ENCODE results near the gene NAGS. TPM values are rescaled to one million over a fixed set of nuclear protein-coding genes. Genes with fewer than 3 reads are reported as not detected.

The NAGS gene
- total and polyA plus RNA-seq, 2 experiments from 2014 or later: 14.0 to 14.4 TPM

GRCh38 chr17:44024271-44024663 is 19.8 kb downstream of the NAGS start:
- Histone ChIP-seq H3K9me2 (replicated peaks; ENCODE audit: insufficient read depth) (no peaks in the 10 kb centered on the region), H2AFZ (no peak overlapping the region), H3K79me2 (no peaks in the 10 kb centered on the region), H3K9me3 (ENCODE audit: low read depth) (no peaks in the 10 kb centered on the region), H3K4me2 (no peak overlapping the region), H3K4me3 (no peak overlapping the region), H3K4me1 (ENCODE audit: insufficient read depth) (no peaks in the 10 kb centered on the region), H3K27me3 (no peaks in the 10 kb centered on the region), H3K36me3 (replicated peaks; ENCODE audit: insufficient read depth, low read depth) (no peaks in the 10 kb centered on the region), H3K27ac (no peak overlapping the region), H4K20me1 (ENCODE audit: insufficient read depth, poor library complexity, severe bottlenecking) (no peaks in the 10 kb centered on the region)
- DNase-seq (ENCODE audit: low spot score): no peak
- TF ChIP-seq CTCF (IDR thresholded peaks at IDR 0.05; ENCODE audit: poor library complexity) (no peak), EZH2phosphoT487 (IDR thresholded peaks at IDR 0.05; ENCODE audit: low read depth, severe bottlenecking, unreplicated experiment) (no peak), EZH2 (IDR thresholded peaks at IDR 0.05; ENCODE audit: borderline replicate concordance) (no peak)
- 81% methylated on average over 6 of the region's 6 CpGs for WGBS (ENCODE audit: low lambda C conversion rate, missing lambda C conversion rate)

GRCh38 chr17:44024853-44025252 is 20.4 kb downstream of the NAGS start:
- TF ChIP-seq CTCF (IDR thresholded peaks at IDR 0.05; ENCODE audit: poor library complexity): no peak
- no peak for TF ChIP-seq EZH2phosphoT487 (IDR thresholded peaks at IDR 0.05; ENCODE audit: low read depth, severe bottlenecking, unreplicated experiment)
- no peak for TF ChIP-seq EZH2 (IDR thresholded peaks at IDR 0.05; ENCODE audit: borderline replicate concordance)
- H3K4me3 ChIP-seq: no peak overlapping the region
- H3K4me1 ChIP-seq (ENCODE audit: insufficient read depth): no peaks in the 10 kb centered on the region
- no peaks in the 10 kb centered on the region for H4K20me1 ChIP-seq (ENCODE audit: insufficient read depth, poor library complexity, severe bottlenecking)
- H3K36me3 ChIP-seq (replicated peaks; ENCODE audit: insufficient read depth, low read depth): no peaks in the 10 kb centered on the region
- H3K27ac ChIP-seq: no peak overlapping the region
- no peak overlapping the region for H3K4me2 ChIP-seq
- H3K9me3 ChIP-seq (ENCODE audit: low read depth): no peaks in the 10 kb centered on the region
- WGBS (ENCODE audit: low lambda C conversion rate, missing lambda C conversion rate): 93% methylated on average over 4 of the region's 4 CpGs
- no peaks in the 10 kb centered on the region for H3K79me2 ChIP-seq
- H3K9me2 ChIP-seq (replicated peaks; ENCODE audit: insufficient read depth): no peaks in the 10 kb centered on the region
- no peak overlapping the region for H2AFZ ChIP-seq
- no peaks in the 10 kb centered on the region for H3K27me3 ChIP-seq
- DNase-seq (ENCODE audit: low spot score): no peak

GRCh38 chr17:44029736-44030135 is 25.3 kb downstream of the NAGS start:
- 94% methylated on average over 5 of the region's 5 CpGs for WGBS (ENCODE audit: low lambda C conversion rate, missing lambda C conversion rate)
- no peaks in the 10 kb centered on the region for H3K36me3 ChIP-seq (replicated peaks; ENCODE audit: insufficient read depth, low read depth)
- no peaks in the 10 kb centered on the region for H3K9me2 ChIP-seq (replicated peaks; ENCODE audit: insufficient read depth)
- TF ChIP-seq EZH2phosphoT487 (IDR thresholded peaks at IDR 0.05; ENCODE audit: low read depth, severe bottlenecking, unreplicated experiment): no peak
- TF ChIP-seq EZH2 (IDR thresholded peaks at IDR 0.05; ENCODE audit: borderline replicate concordance): no peak
- TF ChIP-seq CTCF (IDR thresholded peaks at IDR 0.05; ENCODE audit: poor library complexity): no peak
- no peak overlapping the region for H3K4me2 ChIP-seq
- H3K4me1 ChIP-seq (ENCODE audit: insufficient read depth): no peaks in the 10 kb centered on the region
- H2AFZ ChIP-seq: no peak overlapping the region
- no peak overlapping the region for H3K4me3 ChIP-seq
- H3K79me2 ChIP-seq: no peaks in the 10 kb centered on the region
- H3K27ac ChIP-seq: no peak overlapping the region
- DNase-seq (ENCODE audit: low spot score): no peak
- H3K27me3 ChIP-seq: no peaks in the 10 kb centered on the region
- H4K20me1 ChIP-seq (ENCODE audit: insufficient read depth, poor library complexity, severe bottlenecking): no peaks in the 10 kb centered on the region
- H3K9me3 ChIP-seq (ENCODE audit: low read depth): no peaks in the 10 kb centered on the region

GRCh38 chr17:44030482-44030881 is 26.1 kb downstream of the NAGS start:
- H3K4me2 ChIP-seq: no peak overlapping the region
- no peaks in the 10 kb centered on the region for H3K9me2 ChIP-seq (replicated peaks; ENCODE audit: insufficient read depth)
- H2AFZ ChIP-seq: no peak overlapping the region
- no peak for TF ChIP-seq CTCF (IDR thresholded peaks at IDR 0.05; ENCODE audit: poor library complexity)
- no peak for TF ChIP-seq EZH2phosphoT487 (IDR thresholded peaks at IDR 0.05; ENCODE audit: low read depth, severe bottlenecking, unreplicated experiment)
- TF ChIP-seq EZH2 (IDR thresholded peaks at IDR 0.05; ENCODE audit: borderline replicate concordance): no peak
- no peak overlapping the region for H3K27ac ChIP-seq
- 93% methylated on average over 3 of the region's 3 CpGs for WGBS (ENCODE audit: low lambda C conversion rate, missing lambda C conversion rate)
- no peaks in the 10 kb centered on the region for H3K79me2 ChIP-seq
- no peaks in the 10 kb centered on the region for H4K20me1 ChIP-seq (ENCODE audit: insufficient read depth, poor library complexity, severe bottlenecking)
- H3K27me3 ChIP-seq: no peaks in the 10 kb centered on the region
- no peaks in the 10 kb centered on the region for H3K4me1 ChIP-seq (ENCODE audit: insufficient read depth)
- no peaks in the 10 kb centered on the region for H3K9me3 ChIP-seq (ENCODE audit: low read depth)
- DNase-seq (ENCODE audit: low spot score): no peak
- no peak overlapping the region for H3K4me3 ChIP-seq
- no peaks in the 10 kb centered on the region for H3K36me3 ChIP-seq (replicated peaks; ENCODE audit: insufficient read depth, low read depth)

All from hepatocyte (in vitro differentiated cells).